HG02970 (cell line): Measurements from ENCODE around the gene GINS1.
"Not testable (repeated sequence)": the region's sequence is repeated elsewhere in the genome, so short reads cannot be mapped to it uniquely, and the experiment has no call there.

ENCODE experiments used
- ATAC-seq: cut with Tn5 transposase; IDR thresholded peaks from one replicate; pipeline ENCODE4 v1.9.1; 2021; ENCODE audit warnings: mild to moderate bottlenecking, moderate library complexity, moderate number of reproducible peaks; ENCODE audit not compliant: unreplicated experiment, low FRiP score

The GINS1 gene

GRCh38 chr20:25471020-25471419, 63.5 kb downstream of the GINS1 start:
- no peak for ATAC-seq

- not testable (repeated sequence) for ATAC-seq
These were observed 65.8 kb downstream of the GINS1 start for GRCh38 chr20:25473297-25473696.

DNA sequence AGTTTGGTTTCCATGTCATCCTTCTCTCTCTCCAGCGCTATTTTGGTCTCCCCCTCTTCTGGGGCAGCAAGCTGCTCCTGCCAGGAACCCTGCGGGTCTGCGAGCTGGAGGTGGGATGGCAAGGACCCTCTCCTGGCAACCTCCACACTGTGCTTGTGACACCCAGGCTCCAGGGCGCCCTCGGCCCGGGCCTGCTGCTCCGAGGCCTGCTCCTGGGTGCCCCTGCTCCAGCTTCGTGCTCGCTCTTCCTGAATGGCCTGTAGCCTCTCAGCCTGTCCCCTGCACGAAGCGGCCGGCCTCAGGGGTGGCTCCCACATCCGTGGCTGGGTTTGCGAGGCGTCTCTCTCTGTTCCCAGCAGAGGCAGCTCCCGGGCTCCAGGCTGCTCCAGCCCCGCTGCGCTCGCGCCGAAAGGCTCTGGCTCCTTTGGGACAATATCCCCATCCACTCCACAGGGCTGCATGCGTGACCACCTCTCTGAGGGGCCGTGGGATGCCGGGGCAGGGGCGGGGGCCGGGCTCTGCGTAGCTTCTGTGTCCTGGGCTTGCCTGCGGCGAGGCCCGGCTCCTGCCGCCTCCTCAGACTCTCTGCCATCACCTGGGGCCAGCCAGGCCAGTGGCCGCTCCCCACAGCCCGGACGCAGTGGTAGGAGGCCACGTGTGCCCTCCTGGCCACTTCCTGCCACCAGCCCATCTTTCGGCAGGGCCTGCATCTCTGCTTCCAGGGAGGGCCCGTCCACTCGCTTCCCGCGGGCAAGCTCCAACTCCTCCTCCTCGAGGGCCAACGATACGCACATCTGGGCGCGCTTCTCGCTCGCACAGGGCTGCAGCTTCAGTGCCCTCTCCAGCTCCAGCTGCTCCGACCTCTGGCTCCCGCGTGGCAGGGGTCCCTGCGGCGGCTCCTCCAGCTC, 68.9 kb downstream of the GINS1 start:
- ATAC-seq, result no peak

GRCh38 chr20:25477014-25477882, 69.8 kb downstream of the GINS1 start:
- no peak for ATAC-seq

GRCh38 chr20:25478889-25479568, 71.6 kb downstream of the GINS1 start:
- ATAC-seq, result no peak

DNA sequence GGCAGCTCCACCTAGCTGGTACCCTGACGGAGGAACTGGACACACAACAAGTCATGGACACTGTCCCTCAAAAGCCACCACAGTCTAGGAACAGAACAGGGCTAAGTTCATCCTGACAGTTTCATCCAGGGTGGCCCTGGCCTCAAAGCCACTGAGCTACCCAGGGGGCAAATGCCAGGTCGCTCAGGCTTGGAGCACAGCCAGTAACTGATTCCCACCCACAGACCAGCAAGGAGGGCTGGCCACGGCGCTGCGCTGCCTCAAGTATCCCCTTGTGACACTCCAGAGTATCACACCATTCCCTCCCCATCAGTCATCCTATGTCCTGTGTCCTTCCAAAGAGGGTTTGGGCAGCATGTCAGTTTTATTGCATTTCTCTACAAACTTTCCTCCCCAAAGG, 72.2 kb downstream of the GINS1 start:
- ATAC-seq, result no peak

DNA sequence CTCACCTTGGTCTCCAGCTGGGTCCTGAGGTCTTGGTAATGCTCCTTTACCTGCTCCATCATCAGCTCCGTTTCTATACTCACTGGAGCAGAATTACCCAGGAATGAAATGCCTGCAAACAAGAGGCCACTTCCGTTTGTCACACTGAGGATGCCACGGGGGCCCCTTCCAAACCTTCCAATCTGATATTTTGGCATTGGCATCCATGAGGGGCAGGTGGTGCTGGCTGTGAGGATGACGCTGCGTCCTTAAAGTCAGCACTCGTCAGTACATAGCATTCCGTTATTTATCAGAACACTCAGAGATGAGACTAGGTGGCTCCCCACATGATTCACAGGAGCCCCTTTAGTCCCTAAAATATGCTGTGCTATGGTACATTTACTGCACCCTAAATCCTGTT, 72.7 kb downstream of the GINS1 start:
- ATAC-seq, result no peak

DNA sequence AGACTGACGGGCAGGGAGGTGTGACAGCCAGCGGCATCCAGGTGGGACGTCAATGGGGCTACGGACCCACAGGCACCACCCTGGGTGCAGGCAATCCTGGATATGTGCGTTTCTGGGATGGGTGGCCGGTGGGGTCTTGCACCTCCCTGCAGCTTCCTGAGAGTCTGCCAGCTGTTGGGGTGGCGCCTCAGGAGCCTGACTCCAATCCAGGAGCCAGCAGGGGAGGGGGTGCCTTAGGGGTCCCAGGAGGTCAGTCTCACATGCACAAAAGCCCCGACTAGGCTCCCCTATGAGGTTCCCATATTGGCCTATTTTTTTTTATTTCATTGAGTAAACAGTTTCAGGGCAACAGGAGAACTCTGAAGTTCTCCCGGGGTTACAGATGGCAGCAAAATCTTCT, 73.3 kb downstream of the GINS1 start:
- ATAC-seq, result no peak

- ATAC-seq, result no peak
These were observed 73.9 kb downstream of the GINS1 start for GRCh38 chr20:25481235-25481917.

DNA sequence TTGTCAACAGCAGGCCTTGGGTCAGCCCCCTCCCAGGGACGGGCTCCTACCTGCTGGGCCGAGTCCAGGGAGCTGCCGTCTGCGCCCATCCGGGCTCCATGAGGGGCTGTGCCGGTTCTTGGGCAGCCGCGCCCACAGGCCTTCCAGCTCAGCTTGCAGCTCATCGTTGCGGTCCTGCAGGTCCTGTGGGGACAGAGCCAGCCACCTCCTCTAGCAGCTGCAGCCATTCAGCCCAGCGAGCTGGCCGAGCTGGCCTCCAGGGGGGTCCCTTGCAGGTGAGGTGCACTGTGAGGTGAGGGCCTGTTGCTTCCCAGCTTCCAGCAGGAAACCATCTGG, 74.4 kb downstream of the GINS1 start:
- ATAC-seq, result no peak

GRCh38 chr20:25483431-25484132, 76.1 kb downstream of the GINS1 start:
- ATAC-seq, result no peak

DNA sequence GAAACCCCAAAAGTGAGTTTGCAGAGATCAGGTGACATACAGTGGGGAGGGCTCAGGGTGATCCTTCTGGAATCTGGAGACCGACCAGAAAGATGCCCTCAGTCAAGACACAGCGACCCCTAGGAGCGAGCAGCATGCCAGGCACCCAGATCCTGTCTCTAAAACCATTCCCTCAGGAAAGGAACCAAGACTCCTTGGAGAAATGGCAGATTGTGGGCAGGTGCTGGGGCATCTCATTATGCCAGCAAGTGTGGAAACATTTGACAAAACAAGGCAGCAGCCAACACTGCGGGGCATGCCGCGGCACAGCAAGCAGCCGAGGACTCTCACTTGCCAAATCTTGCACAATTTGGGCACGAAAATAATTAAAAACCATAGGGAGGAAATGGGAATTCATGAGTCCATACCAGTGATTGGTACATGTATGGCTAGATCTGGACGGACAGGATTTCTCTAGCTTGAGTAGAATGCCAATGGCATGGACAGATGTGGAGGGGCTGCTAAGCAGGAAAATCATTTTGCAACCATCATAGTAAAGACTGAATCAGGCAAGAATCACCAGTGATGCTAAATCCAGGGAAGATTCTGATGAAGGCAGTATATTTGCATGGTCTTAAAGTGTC, 76.9 kb downstream of the GINS1 start:
- ATAC-seq, result no peak

DNA sequence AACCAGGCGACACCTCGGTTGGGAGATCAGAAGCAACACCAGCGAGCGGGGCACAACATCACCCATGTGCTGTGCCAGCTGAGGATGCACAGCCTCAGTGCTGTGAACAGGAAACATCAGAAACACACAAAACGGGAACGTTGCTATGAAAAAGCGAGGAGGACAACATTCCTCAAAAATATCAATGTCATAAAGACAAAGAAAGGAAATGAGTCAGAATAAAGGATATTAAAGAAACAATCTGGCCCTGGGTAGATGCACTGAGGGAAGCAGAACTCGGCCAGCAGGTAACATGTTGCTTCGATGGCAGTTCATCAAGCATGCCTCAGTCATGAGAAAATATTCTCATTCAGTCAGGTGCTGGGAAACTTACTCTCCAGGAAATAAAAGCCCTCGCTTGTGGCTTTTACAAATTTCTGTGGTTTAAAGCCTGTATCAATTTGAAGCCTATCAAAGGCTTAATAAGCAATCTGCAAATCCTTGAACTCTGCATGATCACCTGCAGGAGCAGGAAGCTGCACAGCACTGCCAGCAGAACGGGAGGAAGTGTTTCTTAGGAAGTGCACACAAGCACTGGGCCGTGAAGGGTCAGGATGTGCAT, 77.5 kb downstream of the GINS1 start:
- no peak for ATAC-seq

GRCh38 chr20:25485872-25486271, 78.4 kb downstream of the GINS1 start:
- no peak for ATAC-seq

- ATAC-seq, result no peak
These were observed 78.9 kb downstream of the GINS1 start for GRCh38 chr20:25486377-25486776.

- ATAC-seq, result no peak
These were observed 79.8 kb downstream of the GINS1 start for GRCh38 chr20:25487306-25487705.

- no peak for ATAC-seq
These were observed 80.5 kb downstream of the GINS1 start for GRCh38 chr20:25487975-25488374.

GRCh38 chr20:25489221-25489871, 81.9 kb downstream of the GINS1 start:
- no peak for ATAC-seq
